ENCODE measurements around the gene KDM2A. TPM values are rescaled to one million over a fixed set of nuclear protein-coding genes. Genes with fewer than 3 reads are reported as not detected.

KDM2A gene
- total RNA-seq, 1 donor from 2014 or later: 34.1 TPM

DNA sequence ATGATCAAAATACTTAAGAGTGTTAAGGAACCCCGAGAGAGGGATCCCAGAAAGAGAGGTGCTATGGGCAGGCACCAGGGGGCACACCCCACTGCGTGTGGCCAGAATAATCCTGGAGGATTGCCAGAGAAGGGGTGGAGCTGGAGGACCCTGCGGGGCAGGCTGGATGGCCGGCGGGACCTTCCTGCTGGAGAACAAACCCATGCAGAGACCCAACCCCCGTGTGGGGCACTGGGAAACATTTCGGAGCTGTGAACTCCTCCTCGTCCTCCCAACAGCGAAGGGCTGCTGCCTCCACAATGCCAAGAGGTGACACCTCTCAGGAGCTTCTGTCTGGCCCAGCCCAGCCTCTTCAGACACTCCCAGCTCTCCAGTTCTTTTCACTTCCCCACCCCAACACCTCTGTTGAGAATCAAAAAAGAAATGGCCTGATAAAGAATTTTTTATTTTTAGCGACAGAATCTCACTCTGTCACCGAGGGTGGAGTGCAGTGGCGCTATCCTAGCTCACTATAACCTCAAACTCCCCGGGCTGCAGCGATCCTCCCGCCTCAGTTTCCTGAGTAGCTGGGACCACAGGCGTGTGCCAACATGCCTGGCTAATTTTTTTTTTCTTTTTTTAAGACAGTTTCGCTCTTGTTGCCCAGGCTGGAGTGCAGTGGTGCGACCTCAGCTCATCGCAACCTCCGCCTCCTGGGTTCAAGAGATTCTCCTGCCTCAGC lies 36.8 kb upstream of the KDM2A start:
- no peak for DNase-seq (ENCODE audit: low read depth)
- H3K4me3 ChIP-seq (ENCODE audit: low read depth, low read length): no peak overlapping the region
- TF ChIP-seq, protein P1, sequence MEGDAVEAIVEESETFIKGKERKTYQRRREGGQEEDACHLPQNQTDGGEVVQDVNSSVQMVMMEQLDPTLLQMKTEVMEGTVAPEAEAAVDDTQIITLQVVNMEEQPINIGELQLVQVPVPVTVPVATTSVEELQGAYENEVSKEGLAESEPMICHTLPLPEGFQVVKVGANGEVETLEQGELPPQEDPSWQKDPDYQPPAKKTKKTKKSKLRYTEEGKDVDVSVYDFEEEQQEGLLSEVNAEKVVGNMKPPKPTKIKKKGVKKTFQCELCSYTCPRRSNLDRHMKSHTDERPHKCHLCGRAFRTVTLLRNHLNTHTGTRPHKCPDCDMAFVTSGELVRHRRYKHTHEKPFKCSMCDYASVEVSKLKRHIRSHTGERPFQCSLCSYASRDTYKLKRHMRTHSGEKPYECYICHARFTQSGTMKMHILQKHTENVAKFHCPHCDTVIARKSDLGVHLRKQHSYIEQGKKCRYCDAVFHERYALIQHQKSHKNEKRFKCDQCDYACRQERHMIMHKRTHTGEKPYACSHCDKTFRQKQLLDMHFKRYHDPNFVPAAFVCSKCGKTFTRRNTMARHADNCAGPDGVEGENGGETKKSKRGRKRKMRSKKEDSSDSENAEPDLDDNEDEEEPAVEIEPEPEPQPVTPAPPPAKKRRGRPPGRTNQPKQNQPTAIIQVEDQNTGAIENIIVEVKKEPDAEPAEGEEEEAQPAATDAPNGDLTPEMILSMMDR (conservative IDR thresholded peaks at IDR 0.05; ENCODE audit: low read depth, low read length): no peak

DNA sequence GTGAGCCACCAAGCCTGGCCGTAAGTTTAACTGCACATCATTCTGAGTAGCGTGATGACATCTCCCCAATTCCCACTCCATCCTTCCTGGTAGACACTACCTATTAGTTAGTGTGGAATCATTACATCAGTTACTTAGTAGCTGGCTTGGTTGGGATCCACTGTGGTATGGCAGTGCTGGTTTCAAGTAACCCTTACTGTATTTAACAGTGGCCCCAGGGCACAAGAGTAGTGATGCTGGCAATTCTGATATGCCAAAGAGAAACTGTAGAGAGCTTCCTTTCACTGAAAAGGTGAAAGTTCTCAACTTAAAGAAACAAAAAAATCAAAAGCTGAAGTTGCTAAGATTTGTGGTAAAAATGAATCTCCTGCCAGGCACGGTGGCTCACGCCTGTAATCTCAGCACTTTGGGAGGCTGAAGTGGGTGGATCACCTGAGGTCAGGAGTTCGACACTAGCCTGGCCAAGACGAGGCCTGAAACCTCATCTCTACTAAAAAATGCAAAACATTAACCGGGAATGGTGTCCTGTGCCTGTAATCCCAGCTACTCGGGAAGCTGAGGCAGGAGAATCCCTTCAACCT lies 35.2 kb upstream of the KDM2A start:
- no peak overlapping the region for H3K4me3 ChIP-seq (ENCODE audit: low read depth, low read length)
- no peak for DNase-seq (ENCODE audit: low read depth)
- TF ChIP-seq, protein P1 (conservative IDR thresholded peaks at IDR 0.05; ENCODE audit: low read depth, low read length): no peak

DNA sequence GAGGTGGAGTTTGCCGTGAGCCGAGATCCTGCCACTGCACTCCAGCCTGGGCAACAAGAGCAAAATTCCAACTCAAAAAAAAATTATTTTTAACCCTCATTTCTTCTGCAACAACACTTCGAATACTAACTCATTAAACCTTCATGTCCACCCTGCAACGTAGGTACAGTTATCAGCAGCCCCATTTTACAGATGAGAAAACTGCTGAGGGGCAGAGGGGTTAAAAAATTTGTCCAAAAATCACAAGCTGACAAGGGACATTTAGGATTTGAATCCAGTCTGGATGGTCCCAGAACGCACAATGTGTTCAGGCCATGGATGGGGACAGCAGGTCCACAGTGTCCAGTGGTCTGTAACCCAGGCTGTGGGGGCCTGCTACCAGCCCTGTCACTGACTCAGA lies 33.4 kb upstream of the KDM2A start:
- DNase-seq (ENCODE audit: low read depth): no peak
- H3K4me3 ChIP-seq (ENCODE audit: low read depth, low read length): no peak overlapping the region
- TF ChIP-seq, protein P1 (conservative IDR thresholded peaks at IDR 0.05; ENCODE audit: low read depth, low read length): no peak

DNA sequence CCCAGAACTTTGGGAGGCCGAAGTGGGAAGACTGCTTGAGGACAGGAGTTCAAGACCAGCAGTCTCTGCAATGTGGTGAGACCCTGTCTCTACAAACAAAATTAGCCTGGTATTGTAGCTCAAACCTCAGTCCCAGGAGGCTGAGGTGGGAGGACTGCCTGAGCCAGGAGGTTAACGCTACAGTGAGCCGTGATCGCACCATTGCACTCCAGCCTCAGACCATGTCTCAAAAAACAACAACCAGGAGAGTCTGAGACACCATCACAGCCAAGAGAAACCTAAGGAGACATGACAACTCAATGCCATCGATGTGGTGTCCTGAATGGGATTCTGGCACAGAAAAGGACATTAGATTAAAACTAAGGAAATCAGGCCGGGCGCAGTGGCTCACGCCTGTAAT lies 28.3 kb upstream of the KDM2A start:
- H3K4me3 ChIP-seq (ENCODE audit: low read depth, low read length): no peak overlapping the region
- DNase-seq (ENCODE audit: low read depth): no peak
- TF ChIP-seq, protein P1 (conservative IDR thresholded peaks at IDR 0.05; ENCODE audit: low read depth, low read length): no peak

DNA sequence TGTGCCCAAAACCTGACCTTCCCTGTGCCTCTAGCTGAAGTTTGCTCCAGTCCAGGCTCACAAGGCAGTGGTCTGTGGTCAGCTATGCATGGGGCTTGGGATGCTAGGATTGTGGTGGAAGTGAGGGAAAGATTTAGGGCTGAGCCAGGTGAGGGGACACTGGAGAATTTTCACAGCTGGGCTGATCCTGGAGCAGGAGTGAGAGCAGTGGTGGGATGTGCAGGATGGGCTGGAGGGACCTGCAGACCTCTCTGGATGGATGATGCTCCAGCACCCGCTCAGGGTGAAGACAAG lies 23.9 kb upstream of the KDM2A start:
- TF ChIP-seq, protein P1 (conservative IDR thresholded peaks at IDR 0.05; ENCODE audit: low read depth, low read length): no peak
- no peak for DNase-seq (ENCODE audit: low read depth)
- no peak overlapping the region for H3K4me3 ChIP-seq (ENCODE audit: low read depth, low read length)

DNA sequence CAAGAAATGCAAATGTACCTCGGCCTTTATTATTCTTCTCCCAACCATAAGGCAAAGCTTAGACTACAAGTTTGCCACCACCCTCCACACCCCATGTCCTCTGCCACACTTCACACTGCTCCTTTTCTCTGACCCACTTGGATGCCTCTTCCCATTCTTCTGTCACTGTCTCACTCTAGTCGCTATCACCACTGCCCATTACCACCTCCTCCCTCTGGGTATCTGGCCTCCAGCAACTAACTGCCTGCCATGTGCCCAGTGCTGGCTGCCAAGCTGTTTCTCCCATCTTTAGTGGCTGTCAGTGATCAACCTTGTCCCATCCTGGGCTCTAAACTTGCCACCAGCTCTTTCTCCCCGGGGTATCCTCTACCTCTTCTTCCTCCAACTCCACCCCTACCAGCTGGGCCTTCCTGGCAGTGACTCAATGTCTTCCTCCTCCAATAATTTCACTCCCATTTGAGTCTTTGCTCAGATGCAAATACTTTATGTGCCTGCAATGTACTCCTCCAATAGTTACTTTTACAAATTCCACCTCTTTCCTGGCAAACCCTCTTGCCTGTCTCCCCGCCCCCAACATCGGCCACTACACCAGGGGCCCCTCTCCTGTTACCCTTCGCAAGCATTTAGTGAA lies 20.1 kb upstream of the KDM2A start:
- TF ChIP-seq, protein P1 (conservative IDR thresholded peaks at IDR 0.05; ENCODE audit: low read depth, low read length): no peak
- DNase-seq (ENCODE audit: low read depth): no peak
- no peak overlapping the region for H3K4me3 ChIP-seq (ENCODE audit: low read depth, low read length)
